WTC11 (cell line): ENCODE results near the gene TRPC1. TPM values are rescaled to one million over a fixed set of nuclear protein-coding genes. Genes with fewer than 3 reads are reported as not detected.

ENCODE experiments used
- ATAC-seq: fragments of 200-7000 bp; cut with Tn5 transposase; 2 replicates; pipeline ENCODE4 v1.10.0; 2021; ENCODE audit warnings: mild to moderate bottlenecking, moderate library complexity
- CTCF ChIA-PET: fragments of 300-600 bp; sonication (Branson Sonifier 250); formaldehyde crosslinking; loops from one replicate; lab custom pipeline; 2021; ENCODE audit warnings: antibody characterized with exemption; lab: Charles Lee
- POLR2A ChIA-PET: fragments of 350-600 bp; sonication (Branson Sonifier 250); formaldehyde crosslinking; loops from one replicate; lab custom pipeline; 2021; ENCODE audit warnings: antibody characterized with exemption; lab: Charles Lee
- DNase-seq: peaks from one replicate; pipeline ENCODE4 v3.0.0; 2021; ENCODE audit warnings: low spot score
- H3K27ac Mint-ChIP-seq: 2 replicates; pipeline ENCODE4 v1.8.0; 2021; ENCODE audit warnings: mixed read lengths
- H3K27me3 Mint-ChIP-seq: 2 replicates; pipeline ENCODE4 v1.8.0; 2021; ENCODE audit warnings: low read depth, mild to moderate bottlenecking, moderate library complexity, mixed read lengths
- H3K36me3 Mint-ChIP-seq: 2 replicates; pipeline ENCODE4 v1.8.0; 2021; ENCODE audit warnings: mixed read lengths
- H3K4me1 Mint-ChIP-seq: 2 replicates; pipeline ENCODE4 v1.8.0; 2022; ENCODE audit warnings: mixed read lengths
- H3K4me3 Mint-ChIP-seq: 2 replicates; pipeline ENCODE4 v1.8.0; 2021; ENCODE audit warnings: mild to moderate bottlenecking, moderate library complexity, mixed read lengths
- H3K9me3 Mint-ChIP-seq: 2 replicates; pipeline ENCODE4 v1.8.0; 2021; ENCODE audit warnings: mixed read lengths
- CREB1 ChIP-seq: sonication (generic); formaldehyde crosslinking; IDR thresholded peaks from 2 replicates; pipeline ENCODE4 v1.8.0; 2023; ENCODE audit warnings: mild to moderate bottlenecking, missing genetic modification reagents
- FOXP1 ChIP-seq: sonication (generic); formaldehyde crosslinking; IDR thresholded peaks from 2 replicates; pipeline ENCODE4 v1.8.0; 2022; ENCODE audit warnings: missing genetic modification reagents, mild to moderate bottlenecking, moderate library complexity, borderline replicate concordance
- NFE2L1 ChIP-seq: sonication (generic); formaldehyde crosslinking; IDR thresholded peaks from 2 replicates; pipeline ENCODE4 v1.8.1; 2023; ENCODE audit warnings: missing genetic modification reagents
- OVOL2 ChIP-seq: fragments of 250-450 bp; sonication (Bioruptor Pico); IDR thresholded peaks from 2 replicates; pipeline ENCODE4 v1.9.0; 2021; ENCODE audit warnings: mild to moderate bottlenecking, borderline replicate concordance
- SMAD4 ChIP-seq: sonication (generic); formaldehyde crosslinking; IDR thresholded peaks from 2 replicates; pipeline ENCODE4 v1.8.0; 2022; ENCODE audit warnings: mild to moderate bottlenecking, missing genetic modification reagents
- SP1 ChIP-seq: sonication (generic); formaldehyde crosslinking; conservative IDR thresholded peaks from 2 replicates; pipeline ENCODE4 v1.8.1; 2022; ENCODE audit warnings: missing genetic modification reagents
- TCF7 ChIP-seq: sonication (generic); formaldehyde crosslinking; IDR thresholded peaks from 2 replicates; pipeline ENCODE4 v1.8.0; 2022; ENCODE audit warnings: mild to moderate bottlenecking, low read depth, missing genetic modification reagents, moderate library complexity
- TEAD4 ChIP-seq: sonication (generic); formaldehyde crosslinking; IDR thresholded peaks from 2 replicates; pipeline ENCODE4 v1.8.0; 2022; ENCODE audit warnings: mild to moderate bottlenecking, missing genetic modification reagents
- ZBTB21 ChIP-seq: sonication (generic); formaldehyde crosslinking; IDR thresholded peaks from 2 replicates; pipeline ENCODE4 v1.8.1; 2023; ENCODE audit warnings: mild to moderate bottlenecking, missing genetic modification reagents, borderline replicate concordance
- ZNF138 ChIP-seq: sonication (generic); formaldehyde crosslinking; conservative IDR thresholded peaks from 2 replicates; pipeline ENCODE4 v1.8.1; 2022; ENCODE audit warnings: mild to moderate bottlenecking, moderate library complexity, missing genetic modification reagents
- ZNF232 ChIP-seq: sonication (generic); formaldehyde crosslinking; IDR thresholded peaks from 2 replicates; pipeline ENCODE4 v1.8.0; 2022; ENCODE audit warnings: mild to moderate bottlenecking, missing genetic modification reagents
- ZNF317 ChIP-seq: sonication (generic); formaldehyde crosslinking; IDR thresholded peaks from 2 replicates; pipeline ENCODE4 v1.8.1; 2023; ENCODE audit warnings: low read depth, mild to moderate bottlenecking, moderate library complexity, missing genetic modification reagents, borderline replicate concordance
- total RNA-seq: library from RNA; stranded (reverse); gene quantifications from 3 replicates; pipeline ENCODE4 v1.2.3, GENCODE V29; 2021
- TF ChIP-seq, protein P1 (sequence below): sonication (generic); formaldehyde crosslinking; IDR thresholded peaks from 2 replicates; pipeline ENCODE4 v1.8.1; 2023; ENCODE audit warnings: mild to moderate bottlenecking, missing genetic modification reagents
- TF ChIP-seq, protein P2 (sequence below): sonication (generic); formaldehyde crosslinking; IDR thresholded peaks from 2 replicates; pipeline ENCODE4 v1.8.1; 2023; ENCODE audit warnings: mild to moderate bottlenecking, missing genetic modification reagents, moderate library complexity
- TF ChIP-seq, protein P3 (sequence below): fragments of 250-450 bp; sonication (Bioruptor Pico); IDR thresholded peaks from 2 replicates; pipeline ENCODE4 v1.9.0; 2021; ENCODE audit warnings: mild to moderate bottlenecking, borderline replicate concordance
- TF ChIP-seq, protein P4 (sequence below): sonication (generic); formaldehyde crosslinking; IDR thresholded peaks from 2 replicates; pipeline ENCODE4 v1.8.0; 2023; ENCODE audit warnings: mild to moderate bottlenecking, missing genetic modification reagents
- TF ChIP-seq, protein P5 (sequence below): sonication (generic); formaldehyde crosslinking; IDR thresholded peaks from 2 replicates; pipeline ENCODE4 v1.8.0; 2023; ENCODE audit warnings: missing genetic modification reagents, mild to moderate bottlenecking, borderline replicate concordance

Gene TRPC1
- total RNA-seq, 1 experiment from 2014 or later: 13.8 TPM

DNA sequence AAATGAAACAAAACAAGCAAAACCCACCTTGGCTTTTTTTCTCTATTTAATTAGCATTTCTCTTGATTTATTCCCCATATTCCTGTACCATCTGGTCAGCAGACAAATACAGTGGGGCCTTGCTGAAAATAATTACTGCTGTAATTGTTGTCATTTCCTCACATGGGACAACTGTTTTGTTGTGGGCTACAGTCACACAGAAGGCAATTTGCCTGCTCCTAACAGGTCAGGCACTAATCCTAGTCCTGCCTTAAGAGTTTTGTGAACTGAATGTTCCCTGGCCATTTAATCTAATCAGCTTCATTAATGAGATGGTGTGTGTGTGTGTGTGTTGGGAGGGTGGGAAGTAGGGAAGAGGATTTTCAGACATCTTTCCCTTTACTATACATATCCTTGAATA is 11.6 kb downstream of the TRPC1 start:
- H3K4me3 Mint-ChIP-seq: no peak overlapping the region
- TF ChIP-seq SMAD4 (CRISPR knock-in tag) (no peak), ZNF232 (CRISPR knock-in tag) (no peak), TEAD4 (CRISPR knock-in tag) (no peak)
- TF ChIP-seq, all 79 proteins: peak for 0
- ChIA-PET POLR2A (no interaction called here), CTCF (no interaction called here)
- Mint-ChIP-seq H3K27me3 (no peaks in the 10 kb centered on the region), H3K27ac (no peak overlapping the region), H3K36me3 (peaks cover 6% of the 10 kb centered on the region; the same call in 1 of the 2 replicates), H3K4me1 (peaks cover 16% of the 10 kb centered on the region), H3K9me3 (no peaks in the 10 kb centered on the region)
- DNase-seq (no peak), ATAC-seq (no peak)

DNA sequence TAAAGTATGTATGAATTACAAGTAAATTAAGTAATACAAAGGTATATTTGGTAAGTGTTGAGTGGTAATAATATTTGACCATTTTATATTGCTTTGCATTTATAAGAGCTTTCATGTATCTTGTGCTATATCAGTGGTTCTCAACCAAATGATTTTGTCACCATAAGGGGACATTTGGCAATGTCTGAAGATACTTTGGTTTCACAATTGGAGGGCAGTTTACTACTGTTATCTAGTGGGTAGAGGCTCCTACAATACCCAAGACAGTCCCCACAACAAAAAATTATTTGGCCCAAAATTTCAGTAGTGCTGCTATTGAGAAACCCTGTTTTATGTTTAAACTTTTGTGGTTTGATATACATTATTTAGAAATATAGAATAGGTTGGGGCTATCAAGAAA is 14.6 kb downstream of the TRPC1 start:
- H3K27me3 Mint-ChIP-seq: no peaks in the 10 kb centered on the region
- CTCF ChIA-PET: no interaction called here
- no peak overlapping the region for H3K27ac Mint-ChIP-seq
- no peak for TF ChIP-seq FOXP1 (CRISPR knock-in tag)
- TF ChIP-seq, protein P1, sequence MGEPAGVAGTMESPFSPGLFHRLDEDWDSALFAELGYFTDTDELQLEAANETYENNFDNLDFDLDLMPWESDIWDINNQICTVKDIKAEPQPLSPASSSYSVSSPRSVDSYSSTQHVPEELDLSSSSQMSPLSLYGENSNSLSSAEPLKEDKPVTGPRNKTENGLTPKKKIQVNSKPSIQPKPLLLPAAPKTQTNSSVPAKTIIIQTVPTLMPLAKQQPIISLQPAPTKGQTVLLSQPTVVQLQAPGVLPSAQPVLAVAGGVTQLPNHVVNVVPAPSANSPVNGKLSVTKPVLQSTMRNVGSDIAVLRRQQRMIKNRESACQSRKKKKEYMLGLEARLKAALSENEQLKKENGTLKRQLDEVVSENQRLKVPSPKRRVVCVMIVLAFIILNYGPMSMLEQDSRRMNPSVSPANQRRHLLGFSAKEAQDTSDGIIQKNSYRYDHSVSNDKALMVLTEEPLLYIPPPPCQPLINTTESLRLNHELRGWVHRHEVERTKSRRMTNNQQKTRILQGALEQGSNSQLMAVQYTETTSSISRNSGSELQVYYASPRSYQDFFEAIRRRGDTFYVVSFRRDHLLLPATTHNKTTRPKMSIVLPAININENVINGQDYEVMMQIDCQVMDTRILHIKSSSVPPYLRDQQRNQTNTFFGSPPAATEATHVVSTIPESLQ (CRISPR knock-in tag): no peak
- TF ChIP-seq TCF7 (CRISPR knock-in tag): no peak
- no peak for TF ChIP-seq ZNF138 (CRISPR knock-in tag)
- TF ChIP-seq, protein P2, sequence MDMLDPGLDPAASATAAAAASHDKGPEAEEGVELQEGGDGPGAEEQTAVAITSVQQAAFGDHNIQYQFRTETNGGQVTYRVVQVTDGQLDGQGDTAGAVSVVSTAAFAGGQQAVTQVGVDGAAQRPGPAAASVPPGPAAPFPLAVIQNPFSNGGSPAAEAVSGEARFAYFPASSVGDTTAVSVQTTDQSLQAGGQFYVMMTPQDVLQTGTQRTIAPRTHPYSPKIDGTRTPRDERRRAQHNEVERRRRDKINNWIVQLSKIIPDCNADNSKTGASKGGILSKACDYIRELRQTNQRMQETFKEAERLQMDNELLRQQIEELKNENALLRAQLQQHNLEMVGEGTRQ (CRISPR knock-in tag): no peak
- TF ChIP-seq, protein P3, sequence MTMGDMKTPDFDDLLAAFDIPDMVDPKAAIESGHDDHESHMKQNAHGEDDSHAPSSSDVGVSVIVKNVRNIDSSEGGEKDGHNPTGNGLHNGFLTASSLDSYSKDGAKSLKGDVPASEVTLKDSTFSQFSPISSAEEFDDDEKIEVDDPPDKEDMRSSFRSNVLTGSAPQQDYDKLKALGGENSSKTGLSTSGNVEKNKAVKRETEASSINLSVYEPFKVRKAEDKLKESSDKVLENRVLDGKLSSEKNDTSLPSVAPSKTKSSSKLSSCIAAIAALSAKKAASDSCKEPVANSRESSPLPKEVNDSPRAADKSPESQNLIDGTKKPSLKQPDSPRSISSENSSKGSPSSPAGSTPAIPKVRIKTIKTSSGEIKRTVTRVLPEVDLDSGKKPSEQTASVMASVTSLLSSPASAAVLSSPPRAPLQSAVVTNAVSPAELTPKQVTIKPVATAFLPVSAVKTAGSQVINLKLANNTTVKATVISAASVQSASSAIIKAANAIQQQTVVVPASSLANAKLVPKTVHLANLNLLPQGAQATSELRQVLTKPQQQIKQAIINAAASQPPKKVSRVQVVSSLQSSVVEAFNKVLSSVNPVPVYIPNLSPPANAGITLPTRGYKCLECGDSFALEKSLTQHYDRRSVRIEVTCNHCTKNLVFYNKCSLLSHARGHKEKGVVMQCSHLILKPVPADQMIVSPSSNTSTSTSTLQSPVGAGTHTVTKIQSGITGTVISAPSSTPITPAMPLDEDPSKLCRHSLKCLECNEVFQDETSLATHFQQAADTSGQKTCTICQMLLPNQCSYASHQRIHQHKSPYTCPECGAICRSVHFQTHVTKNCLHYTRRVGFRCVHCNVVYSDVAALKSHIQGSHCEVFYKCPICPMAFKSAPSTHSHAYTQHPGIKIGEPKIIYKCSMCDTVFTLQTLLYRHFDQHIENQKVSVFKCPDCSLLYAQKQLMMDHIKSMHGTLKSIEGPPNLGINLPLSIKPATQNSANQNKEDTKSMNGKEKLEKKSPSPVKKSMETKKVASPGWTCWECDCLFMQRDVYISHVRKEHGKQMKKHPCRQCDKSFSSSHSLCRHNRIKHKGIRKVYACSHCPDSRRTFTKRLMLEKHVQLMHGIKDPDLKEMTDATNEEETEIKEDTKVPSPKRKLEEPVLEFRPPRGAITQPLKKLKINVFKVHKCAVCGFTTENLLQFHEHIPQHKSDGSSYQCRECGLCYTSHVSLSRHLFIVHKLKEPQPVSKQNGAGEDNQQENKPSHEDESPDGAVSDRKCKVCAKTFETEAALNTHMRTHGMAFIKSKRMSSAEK (CRISPR knock-in tag): no peak
- TF ChIP-seq NFE2L1 (CRISPR knock-in tag): no peak
- no peak for TF ChIP-seq SP1 (CRISPR knock-in tag)
- TF ChIP-seq, all 79 proteins: peak for 0
- Mint-ChIP-seq H3K36me3 (no peaks in the 10 kb centered on the region), H3K4me3 (no peak overlapping the region), H3K9me3 (no peaks in the 10 kb centered on the region), H3K4me1 (no peaks in the 10 kb centered on the region)
- POLR2A ChIA-PET: no interaction called here
- DNase-seq: no peak
- ATAC-seq: no peak

DNA sequence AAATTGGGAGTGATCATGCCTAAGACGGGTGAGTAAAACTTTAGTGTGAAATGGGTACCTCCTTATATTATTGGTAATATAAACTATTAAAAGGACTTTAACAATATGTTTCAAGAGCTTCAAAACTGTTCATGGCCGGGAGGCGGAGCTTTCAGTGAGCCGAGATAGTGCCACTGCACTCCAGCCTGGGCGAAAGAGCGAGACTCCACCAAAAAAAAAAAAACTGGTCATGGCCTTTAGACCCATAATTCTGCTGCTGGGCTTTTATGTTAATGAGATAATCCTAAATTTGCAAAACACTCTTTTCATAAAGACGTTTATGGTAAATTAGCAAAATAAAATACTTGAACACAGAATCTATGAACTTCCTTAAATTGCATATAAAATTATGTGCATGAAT is 22.8 kb downstream of the TRPC1 start:
- Mint-ChIP-seq H3K27me3 (no peaks in the 10 kb centered on the region), H3K4me1 (no peaks in the 10 kb centered on the region), H3K9me3 (0 out of 2 replicates have a peak, but pooled peaks cover 2% of the 10 kb centered on the region), H3K36me3 (peaks cover 23% of the 10 kb centered on the region), H3K4me3 (no peak overlapping the region), H3K27ac (no peak overlapping the region)
- DNase-seq (no peak), ATAC-seq (no peak)
- ChIA-PET POLR2A (no interaction called here), CTCF (no interaction called here)
- TF ChIP-seq ZNF317: no peak
- TF ChIP-seq, protein P2 (CRISPR knock-in tag): no peak
- TF ChIP-seq FOXP1 (CRISPR knock-in tag): no peak
- TF ChIP-seq CREB1: no peak
- no peak for TF ChIP-seq OVOL2
- no peak for TF ChIP-seq ZBTB21 (CRISPR knock-in tag)
- TF ChIP-seq, protein P4, sequence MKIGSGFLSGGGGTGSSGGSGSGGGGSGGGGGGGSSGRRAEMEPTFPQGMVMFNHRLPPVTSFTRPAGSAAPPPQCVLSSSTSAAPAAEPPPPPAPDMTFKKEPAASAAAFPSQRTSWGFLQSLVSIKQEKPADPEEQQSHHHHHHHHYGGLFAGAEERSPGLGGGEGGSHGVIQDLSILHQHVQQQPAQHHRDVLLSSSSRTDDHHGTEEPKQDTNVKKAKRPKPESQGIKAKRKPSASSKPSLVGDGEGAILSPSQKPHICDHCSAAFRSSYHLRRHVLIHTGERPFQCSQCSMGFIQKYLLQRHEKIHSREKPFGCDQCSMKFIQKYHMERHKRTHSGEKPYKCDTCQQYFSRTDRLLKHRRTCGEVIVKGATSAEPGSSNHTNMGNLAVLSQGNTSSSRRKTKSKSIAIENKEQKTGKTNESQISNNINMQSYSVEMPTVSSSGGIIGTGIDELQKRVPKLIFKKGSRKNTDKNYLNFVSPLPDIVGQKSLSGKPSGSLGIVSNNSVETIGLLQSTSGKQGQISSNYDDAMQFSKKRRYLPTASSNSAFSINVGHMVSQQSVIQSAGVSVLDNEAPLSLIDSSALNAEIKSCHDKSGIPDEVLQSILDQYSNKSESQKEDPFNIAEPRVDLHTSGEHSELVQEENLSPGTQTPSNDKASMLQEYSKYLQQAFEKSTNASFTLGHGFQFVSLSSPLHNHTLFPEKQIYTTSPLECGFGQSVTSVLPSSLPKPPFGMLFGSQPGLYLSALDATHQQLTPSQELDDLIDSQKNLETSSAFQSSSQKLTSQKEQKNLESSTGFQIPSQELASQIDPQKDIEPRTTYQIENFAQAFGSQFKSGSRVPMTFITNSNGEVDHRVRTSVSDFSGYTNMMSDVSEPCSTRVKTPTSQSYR (CRISPR knock-in tag): no peak
- TF ChIP-seq, protein P5, sequence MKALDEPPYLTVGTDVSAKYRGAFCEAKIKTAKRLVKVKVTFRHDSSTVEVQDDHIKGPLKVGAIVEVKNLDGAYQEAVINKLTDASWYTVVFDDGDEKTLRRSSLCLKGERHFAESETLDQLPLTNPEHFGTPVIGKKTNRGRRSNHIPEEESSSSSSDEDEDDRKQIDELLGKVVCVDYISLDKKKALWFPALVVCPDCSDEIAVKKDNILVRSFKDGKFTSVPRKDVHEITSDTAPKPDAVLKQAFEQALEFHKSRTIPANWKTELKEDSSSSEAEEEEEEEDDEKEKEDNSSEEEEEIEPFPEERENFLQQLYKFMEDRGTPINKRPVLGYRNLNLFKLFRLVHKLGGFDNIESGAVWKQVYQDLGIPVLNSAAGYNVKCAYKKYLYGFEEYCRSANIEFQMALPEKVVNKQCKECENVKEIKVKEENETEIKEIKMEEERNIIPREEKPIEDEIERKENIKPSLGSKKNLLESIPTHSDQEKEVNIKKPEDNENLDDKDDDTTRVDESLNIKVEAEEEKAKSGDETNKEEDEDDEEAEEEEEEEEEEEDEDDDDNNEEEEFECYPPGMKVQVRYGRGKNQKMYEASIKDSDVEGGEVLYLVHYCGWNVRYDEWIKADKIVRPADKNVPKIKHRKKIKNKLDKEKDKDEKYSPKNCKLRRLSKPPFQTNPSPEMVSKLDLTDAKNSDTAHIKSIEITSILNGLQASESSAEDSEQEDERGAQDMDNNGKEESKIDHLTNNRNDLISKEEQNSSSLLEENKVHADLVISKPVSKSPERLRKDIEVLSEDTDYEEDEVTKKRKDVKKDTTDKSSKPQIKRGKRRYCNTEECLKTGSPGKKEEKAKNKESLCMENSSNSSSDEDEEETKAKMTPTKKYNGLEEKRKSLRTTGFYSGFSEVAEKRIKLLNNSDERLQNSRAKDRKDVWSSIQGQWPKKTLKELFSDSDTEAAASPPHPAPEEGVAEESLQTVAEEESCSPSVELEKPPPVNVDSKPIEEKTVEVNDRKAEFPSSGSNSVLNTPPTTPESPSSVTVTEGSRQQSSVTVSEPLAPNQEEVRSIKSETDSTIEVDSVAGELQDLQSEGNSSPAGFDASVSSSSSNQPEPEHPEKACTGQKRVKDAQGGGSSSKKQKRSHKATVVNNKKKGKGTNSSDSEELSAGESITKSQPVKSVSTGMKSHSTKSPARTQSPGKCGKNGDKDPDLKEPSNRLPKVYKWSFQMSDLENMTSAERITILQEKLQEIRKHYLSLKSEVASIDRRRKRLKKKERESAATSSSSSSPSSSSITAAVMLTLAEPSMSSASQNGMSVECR (CRISPR knock-in tag): no peak
